Tibial nerve (tissue), 4 donors: ENCODE results near the gene SUMO1. TPM values are rescaled to one million over a fixed set of nuclear protein-coding genes. Genes with fewer than 3 reads are reported as not detected.
A peak's percentile ranks its signal among the peaks of the same experiment; 100 is the strongest.

Experiments
- DNase-seq, 2 donors: peaks; one replicate each; pipeline ENCODE4 v3.0.0-alpha.2; 2019; ENCODE audit warnings: low spot score in 2 of 2
- H3K27ac ChIP-seq, 4 donors: fragments of 200-600 bp; sonication (generic) in 3 of 4; one replicate each; pipeline ENCODE4 v1.5.1; 2017 to 2019; ENCODE audit warnings: mild to moderate bottlenecking in 1 of 4
- H3K27me3 ChIP-seq, 2 donors: fragments of 200-600 bp; sonication (generic) in 1 of 2; one replicate each; pipeline versions ENCODE4 v1.5.1 to v1.6.0; 2017 to 2019
- H3K36me3 ChIP-seq, 3 donors: fragments of 200-600 bp; sonication (generic); one replicate each; pipeline ENCODE4 v1.5.1; 2018 to 2019
- H3K4me1 ChIP-seq, 4 donors: fragments of 200-600 bp; sonication (generic) in 3 of 4; one replicate each; pipeline ENCODE4 v1.5.1; 2017 to 2019
- H3K4me3 ChIP-seq, 4 donors: fragments of 200-600 bp; sonication (generic) in 3 of 4; one replicate each; pipeline ENCODE4 v1.5.1; 2017 to 2019; ENCODE audit warnings: mild to moderate bottlenecking in 1 of 4, moderate library complexity in 1 of 4
- H3K9me3 ChIP-seq, 4 donors: fragments of 200-600 bp; sonication (generic) in 3 of 4; one replicate each; pipeline ENCODE4 v1.5.1; 2017 to 2019
- CTCF ChIP-seq, 5 experiments: fragments of 200-600 bp in 3 of 5; fragments of 450-650 bp in 2 of 5; sonication (generic) in 3 of 5; IDR thresholded peaks; one replicate each; pipeline ENCODE4 v1.5.1; 2016 to 2019; ENCODE audit warnings: antibody characterized with exemption in 5 of 5, mild to moderate bottlenecking in 3 of 5, moderate library complexity in 2 of 5
- EP300 ChIP-seq, 2 donors: sonication (generic); formaldehyde crosslinking; IDR thresholded peaks; one replicate each; pipeline ENCODE4 v1.6.1; 2017; ENCODE audit warnings: antibody characterized with exemption in 2 of 2, mild to moderate bottlenecking in 1 of 2
- POLR2A ChIP-seq, 2 donors: fragments of 450-650 bp; IDR thresholded peaks; one replicate each; pipeline ENCODE4 v1.6.1; 2017; ENCODE audit warnings: antibody characterized with exemption in 2 of 2, mild to moderate bottlenecking in 2 of 2, moderate library complexity in 2 of 2
- WGBS, 2 donors: methylation state at CpG; one replicate each; pipeline ENCODE4 v1.1.5; 2018; 5-methylcytosine and 5-hydroxymethylcytosine counted together
- total RNA-seq, 4 donors: library from RNA; depleted of rRNA; stranded (reverse); fragments of >200 nt; gene quantifications; one replicate each; pipeline ENCODE4 v1.1.0, GENCODE V29; 2016

Gene SUMO1
- total RNA-seq, 4 donors from 2014 or later = 43.3 to 52.2 (median 48.3) TPM

- no peaks in the 10 kb centered on the region for H3K36me3 ChIP-seq
- H3K9me3 ChIP-seq = no peaks in the 10 kb centered on the region
- TF ChIP-seq EP300 (IDR thresholded peaks at IDR 0.05) (no peak), CTCF (IDR thresholded peaks at IDR 0.05) (no peak), POLR2A (IDR thresholded peaks at IDR 0.05) (no peak)
- H3K4me1 ChIP-seq = no peaks in the 10 kb centered on the region
- H3K4me3 ChIP-seq = no peak overlapping the region
- WGBS, 2 donors = 85 to 93% methylated on average over 4 of the region's 4 CpGs
- H3K27ac ChIP-seq = no peak overlapping the region
- no peaks in the 10 kb centered on the region for H3K27me3 ChIP-seq
- no peak for DNase-seq
Measured at GRCh38 chr2:202186641-202187202, 51.7 kb downstream of the SUMO1 start.

- no peak overlapping the region for H3K4me3 ChIP-seq
- H3K36me3 ChIP-seq = no peaks in the 10 kb centered on the region
- H3K4me1 ChIP-seq = no peaks in the 10 kb centered on the region
- no peaks in the 10 kb centered on the region for H3K9me3 ChIP-seq
- no peaks in the 10 kb centered on the region for H3K27me3 ChIP-seq
- 85 to 91% methylated on average over 6 of the region's 6 CpGs for WGBS, 2 donors
- H3K27ac ChIP-seq = no peak overlapping the region
- TF ChIP-seq POLR2A (IDR thresholded peaks at IDR 0.05) (no peak), EP300 (IDR thresholded peaks at IDR 0.05) (no peak), CTCF (IDR thresholded peaks at IDR 0.05) (no peak)
- DNase-seq = no peak
Measured at GRCh38 chr2:202185156-202185555, 53.2 kb downstream of the SUMO1 start.

- no peaks in the 10 kb centered on the region for H3K36me3 ChIP-seq
- no peak overlapping the region for H3K27ac ChIP-seq
- H3K9me3 ChIP-seq = no peaks in the 10 kb centered on the region
- WGBS, 2 donors = 57 to 59% methylated on average over 2 of the region's 2 CpGs
- no peaks in the 10 kb centered on the region for H3K4me1 ChIP-seq
- DNase-seq = no peak
- H3K27me3 ChIP-seq = no peaks in the 10 kb centered on the region
- no peak for TF ChIP-seq CTCF (IDR thresholded peaks at IDR 0.05)
- TF ChIP-seq POLR2A (IDR thresholded peaks at IDR 0.05) = no peak
- TF ChIP-seq EP300 (IDR thresholded peaks at IDR 0.05) = no peak
- H3K4me3 ChIP-seq = no peak overlapping the region
Measured at GRCh38 chr2:202184557-202184956, 53.8 kb downstream of the SUMO1 start.

- peak; percentile 44 to 93 for DNase-seq
- no peak overlapping the region for H3K4me3 ChIP-seq
- TF ChIP-seq CTCF (IDR thresholded peaks at IDR 0.05) = peak; percentile 70 to 84 (median 78)
- no peak for TF ChIP-seq EP300 (IDR thresholded peaks at IDR 0.05)
- no peak for TF ChIP-seq POLR2A (IDR thresholded peaks at IDR 0.05)
Measured at GRCh38 chr2:202178346-202178958, 59.9 kb downstream of the SUMO1 start.

GRCh38 chr2:202172439-202173211, 65.8 kb downstream of the SUMO1 start:
- H3K27ac ChIP-seq = no peak overlapping the region

More at GRCh38 chr2:202178346-202178958, 59.9 kb downstream of the SUMO1 start:
- 42 to 44% methylated on average over 7 of the region's 7 CpGs for WGBS, 2 donors
- no peaks in the 10 kb centered on the region for H3K27me3 ChIP-seq
- H3K36me3 ChIP-seq = no peaks in the 10 kb centered on the region
- H3K27ac ChIP-seq = no peak overlapping the region
- H3K9me3 ChIP-seq = no peaks in the 10 kb centered on the region
- H3K4me1 ChIP-seq = no peaks in the 10 kb centered on the region

More at GRCh38 chr2:202172439-202173211, 65.8 kb downstream of the SUMO1 start:
- TF ChIP-seq POLR2A (IDR thresholded peaks at IDR 0.05) (no peak), CTCF (IDR thresholded peaks at IDR 0.05) (no peak), EP300 (IDR thresholded peaks at IDR 0.05) (no peak)
- no peak overlapping the region for H3K4me3 ChIP-seq
- H3K4me1 ChIP-seq = peaks cover 0 to 12% (median 0%) of the 10 kb centered on the region in 4 donors
- no peak for DNase-seq
- WGBS, 2 donors = 49 to 53% methylated on average over 6 of the region's 6 CpGs
- H3K36me3 ChIP-seq = no peaks in the 10 kb centered on the region
- peaks cover 0 to 4% of the 10 kb centered on the region in 2 donors for H3K27me3 ChIP-seq
- no peaks in the 10 kb centered on the region for H3K9me3 ChIP-seq
